ENCODE measurements around the gene CCNB2. TPM values are rescaled to one million over a fixed set of nuclear protein-coding genes. Genes with fewer than 3 reads are reported as not detected.
"Not testable (repeated sequence)": the region's sequence is repeated elsewhere in the genome, so short reads cannot be mapped to it uniquely, and the experiment has no call there.

Gene CCNB2
- polyA plus RNA-seq, 1 donor from 2014 or later = 4.4 TPM

- H3K36me3 ChIP-seq (ENCODE audit: insufficient read depth, low read length); H3K4me3 ChIP-seq (ENCODE audit: low read length); H3K27ac ChIP-seq (ENCODE audit: low read length); H3K4me2 ChIP-seq (ENCODE audit: low read length); H3K9me3 ChIP-seq (ENCODE audit: low read length); H2AFZ ChIP-seq (ENCODE audit: low read depth, low read length); H3K9me2 ChIP-seq (ENCODE audit: insufficient read depth, low read length); H3F3A ChIP-seq (ENCODE audit: insufficient read depth, low read length, poor library complexity, severe bottlenecking); H3K27me3 ChIP-seq (ENCODE audit: insufficient read depth, low read depth, low read length); H4K20me1 ChIP-seq (ENCODE audit: insufficient read depth); H3K79me2 ChIP-seq (replicated peaks; ENCODE audit: insufficient read depth, low read length); H3K9ac ChIP-seq (ENCODE audit: low read length): not testable (repeated sequence)
Observed at GRCh38 chr15:59127255-59127654, 22.3 kb downstream of the CCNB2 start.

- Histone ChIP-seq H3K9ac (ENCODE audit: low read length) (no peak overlapping the region), H3K9me2 (ENCODE audit: insufficient read depth, low read length) (no peaks in the 10 kb centered on the region), H3K27ac (ENCODE audit: low read length) (no peak overlapping the region), H3K27me3 (ENCODE audit: insufficient read depth, low read depth, low read length) (no peaks in the 10 kb centered on the region), H3K4me2 (ENCODE audit: low read length) (no peak overlapping the region), H2AFZ (ENCODE audit: low read depth, low read length) (no peak overlapping the region), H3K9me3 (ENCODE audit: low read length) (no peaks in the 10 kb centered on the region), H4K20me1 (ENCODE audit: insufficient read depth) (no peaks in the 10 kb centered on the region), H3K36me3 (ENCODE audit: insufficient read depth, low read length) (no peaks in the 10 kb centered on the region), H3K4me3 (ENCODE audit: low read length) (no peak overlapping the region), H3K79me2 (replicated peaks; ENCODE audit: insufficient read depth, low read length) (no peaks in the 10 kb centered on the region), H3F3A (ENCODE audit: insufficient read depth, low read length, poor library complexity, severe bottlenecking) (no peaks in the 10 kb centered on the region)
- TF ChIP-seq EZH2 (IDR thresholded peaks at IDR 0.05; ENCODE audit: borderline replicate concordance, insufficient read depth, low read length, poor library complexity, severe bottlenecking) (no peak), MXI1 (conservative IDR thresholded peaks at IDR 0.05; ENCODE audit: poor library complexity, severe bottlenecking) (no peak), RAD21 (conservative IDR thresholded peaks at IDR 0.05) (no peak)
Observed at GRCh38 chr15:59131456-59131855, 26.5 kb downstream of the CCNB2 start.

GRCh38 chr15:59131969-59132562, 27.1 kb downstream of the CCNB2 start:
- TF ChIP-seq SMC3 (conservative IDR thresholded peaks at IDR 0.05; ENCODE audit: poor library complexity) (no peak), POLR2AphosphoS5 (IDR thresholded peaks at IDR 0.05) (no peak), EZH2 (IDR thresholded peaks at IDR 0.05; ENCODE audit: borderline replicate concordance, insufficient read depth, low read length, poor library complexity, severe bottlenecking) (no peak), MXI1 (conservative IDR thresholded peaks at IDR 0.05; ENCODE audit: poor library complexity, severe bottlenecking) (no peak), TAF1 (IDR thresholded peaks at IDR 0.05; ENCODE audit: low read depth) (no peak), RAD21 (conservative IDR thresholded peaks at IDR 0.05) (no peak), EP300 (conservative IDR thresholded peaks at IDR 0.05; ENCODE audit: poor library complexity, severe bottlenecking) (no peak)
- TF ChIP-seq, protein P1, sequence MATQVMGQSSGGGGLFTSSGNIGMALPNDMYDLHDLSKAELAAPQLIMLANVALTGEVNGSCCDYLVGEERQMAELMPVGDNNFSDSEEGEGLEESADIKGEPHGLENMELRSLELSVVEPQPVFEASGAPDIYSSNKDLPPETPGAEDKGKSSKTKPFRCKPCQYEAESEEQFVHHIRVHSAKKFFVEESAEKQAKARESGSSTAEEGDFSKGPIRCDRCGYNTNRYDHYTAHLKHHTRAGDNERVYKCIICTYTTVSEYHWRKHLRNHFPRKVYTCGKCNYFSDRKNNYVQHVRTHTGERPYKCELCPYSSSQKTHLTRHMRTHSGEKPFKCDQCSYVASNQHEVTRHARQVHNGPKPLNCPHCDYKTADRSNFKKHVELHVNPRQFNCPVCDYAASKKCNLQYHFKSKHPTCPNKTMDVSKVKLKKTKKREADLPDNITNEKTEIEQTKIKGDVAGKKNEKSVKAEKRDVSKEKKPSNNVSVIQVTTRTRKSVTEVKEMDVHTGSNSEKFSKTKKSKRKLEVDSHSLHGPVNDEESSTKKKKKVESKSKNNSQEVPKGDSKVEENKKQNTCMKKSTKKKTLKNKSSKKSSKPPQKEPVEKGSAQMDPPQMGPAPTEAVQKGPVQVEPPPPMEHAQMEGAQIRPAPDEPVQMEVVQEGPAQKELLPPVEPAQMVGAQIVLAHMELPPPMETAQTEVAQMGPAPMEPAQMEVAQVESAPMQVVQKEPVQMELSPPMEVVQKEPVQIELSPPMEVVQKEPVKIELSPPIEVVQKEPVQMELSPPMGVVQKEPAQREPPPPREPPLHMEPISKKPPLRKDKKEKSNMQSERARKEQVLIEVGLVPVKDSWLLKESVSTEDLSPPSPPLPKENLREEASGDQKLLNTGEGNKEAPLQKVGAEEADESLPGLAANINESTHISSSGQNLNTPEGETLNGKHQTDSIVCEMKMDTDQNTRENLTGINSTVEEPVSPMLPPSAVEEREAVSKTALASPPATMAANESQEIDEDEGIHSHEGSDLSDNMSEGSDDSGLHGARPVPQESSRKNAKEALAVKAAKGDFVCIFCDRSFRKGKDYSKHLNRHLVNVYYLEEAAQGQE (IDR thresholded peaks at IDR 0.05; ENCODE audit: borderline replicate concordance) = no peak
- TF ChIP-seq, protein P2, sequence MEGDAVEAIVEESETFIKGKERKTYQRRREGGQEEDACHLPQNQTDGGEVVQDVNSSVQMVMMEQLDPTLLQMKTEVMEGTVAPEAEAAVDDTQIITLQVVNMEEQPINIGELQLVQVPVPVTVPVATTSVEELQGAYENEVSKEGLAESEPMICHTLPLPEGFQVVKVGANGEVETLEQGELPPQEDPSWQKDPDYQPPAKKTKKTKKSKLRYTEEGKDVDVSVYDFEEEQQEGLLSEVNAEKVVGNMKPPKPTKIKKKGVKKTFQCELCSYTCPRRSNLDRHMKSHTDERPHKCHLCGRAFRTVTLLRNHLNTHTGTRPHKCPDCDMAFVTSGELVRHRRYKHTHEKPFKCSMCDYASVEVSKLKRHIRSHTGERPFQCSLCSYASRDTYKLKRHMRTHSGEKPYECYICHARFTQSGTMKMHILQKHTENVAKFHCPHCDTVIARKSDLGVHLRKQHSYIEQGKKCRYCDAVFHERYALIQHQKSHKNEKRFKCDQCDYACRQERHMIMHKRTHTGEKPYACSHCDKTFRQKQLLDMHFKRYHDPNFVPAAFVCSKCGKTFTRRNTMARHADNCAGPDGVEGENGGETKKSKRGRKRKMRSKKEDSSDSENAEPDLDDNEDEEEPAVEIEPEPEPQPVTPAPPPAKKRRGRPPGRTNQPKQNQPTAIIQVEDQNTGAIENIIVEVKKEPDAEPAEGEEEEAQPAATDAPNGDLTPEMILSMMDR (IDR thresholded peaks at IDR 0.05; ENCODE audit: poor library complexity, severe bottlenecking) = no peak
- no peaks in the 10 kb centered on the region for H3F3A ChIP-seq (ENCODE audit: insufficient read depth, low read length, poor library complexity, severe bottlenecking)
- H3K27ac ChIP-seq (ENCODE audit: low read length) = no peak overlapping the region
- H3K9ac ChIP-seq (ENCODE audit: low read length) = no peak overlapping the region
- H4K20me1 ChIP-seq (ENCODE audit: insufficient read depth) = no peaks in the 10 kb centered on the region
- no peaks in the 10 kb centered on the region for H3K79me2 ChIP-seq (replicated peaks; ENCODE audit: insufficient read depth, low read length)
- no peaks in the 10 kb centered on the region for H3K9me2 ChIP-seq (ENCODE audit: insufficient read depth, low read length)
- H3K4me3 ChIP-seq (ENCODE audit: low read length) = no peak overlapping the region
- H3K9me3 ChIP-seq (ENCODE audit: low read length) = no peaks in the 10 kb centered on the region
- H3K27me3 ChIP-seq (ENCODE audit: insufficient read depth, low read depth, low read length) = no peaks in the 10 kb centered on the region
- no peak overlapping the region for H2AFZ ChIP-seq (ENCODE audit: low read depth, low read length)
- no peaks in the 10 kb centered on the region for H3K36me3 ChIP-seq (ENCODE audit: insufficient read depth, low read length)
- H3K4me2 ChIP-seq (ENCODE audit: low read length) = no peak overlapping the region

Measured in neural cell (in vitro differentiated cells).